K562 (cell line): ENCODE data around the gene APLF. TPM values are rescaled to one million over a fixed set of nuclear protein-coding genes. Genes with fewer than 3 reads are reported as not detected.

Experiments
- ATAC-seq: fragments of 200-7000 bp; cut with Tn5 transposase; 3 replicates; pipeline ENCODE4 v1.9.1; 2020; ENCODE audit warnings: moderate library complexity
- BruUV-seq: library from RNA; stranded (reverse); fragments of 400-500 nt; replicated peaks from 2 replicates; lab custom pipeline; 2021; lab: Mats Ljungman, UMichigan
- CTCF ChIA-PET: fragments of 300-600 bp; formaldehyde crosslinking; extraction: SDS; loops from one replicate; lab custom pipeline; 2021; ENCODE audit warnings: low intra/inter-chr PET ratio; lab: Yijun Ruan, JAX
- POLR2A ChIA-PET: fragments of 300-600, 350-650 bp; sonication (Branson Sonifier 250); formaldehyde crosslinking; extraction: SDS; loops from one replicate; lab custom pipeline; 2021; ENCODE audit warnings: antibody characterized with exemption, inconsistent platforms; lab: Yijun Ruan, JAX
- DNase-seq, 4 experiments: peaks; one replicate each; pipeline versions ENCODE4 v3.0.0 to v3.0.0-alpha.2; 2011 to 2018; ENCODE audit warnings: low spot score in 3 of 4, mixed read lengths in 3 of 4; ENCODE audit errors: extremely low read depth in 1 of 4
- FAIRE-seq: peaks from 2 replicates; lab custom pipeline; 2011; peaks lifted over from hg19 to GRCh38; lab: Jason Lieb, UNC
- H2AFZ ChIP-seq: 2 replicates; pipeline ENCODE4 v1.6.0; 2011; ENCODE audit warnings: low read depth, low read length, control low read depth, inconsistent platforms
- H3K27ac ChIP-seq: fragments of 200-600 bp; 3 replicates; pipeline ENCODE4 v1.8.0; 2011; ENCODE audit warnings: low read depth, mild to moderate bottlenecking, control low read depth, inconsistent platforms, low read length, moderate library complexity, mixed read lengths; ENCODE audit errors: extremely low read depth
- H3K27me3 ChIP-seq, 2 experiments: fragments of 300-600 bp in 1 of 2; 2 replicates in 1 of 2; 3 replicates in 1 of 2; pipeline versions ENCODE4 v1.6.0 to v1.8.0; 2011; ENCODE audit warnings: inconsistent platforms in 2 of 2, low read length in 2 of 2, mild to moderate bottlenecking in 1 of 2, mixed read lengths in 1 of 2, moderate library complexity in 1 of 2; ENCODE audit not compliant: control insufficient read depth in 2 of 2, insufficient read depth in 2 of 2
- H3K36me3 ChIP-seq: fragments of 300-600 bp; 3 replicates; pipeline ENCODE4 v1.8.0; 2011; ENCODE audit warnings: mild to moderate bottlenecking, low read length, inconsistent platforms; ENCODE audit not compliant: control insufficient read depth, insufficient read depth
- H3K4me1 ChIP-seq, 2 experiments: fragments of 200-600 bp in 1 of 2; replicated peaks in 1 of 2; 2 replicates in 1 of 2; 3 replicates in 1 of 2; pipeline versions ENCODE4 v1.5.1 to v1.8.0; 2011; ENCODE audit warnings: inconsistent platforms in 2 of 2, low read length in 2 of 2, mild to moderate bottlenecking in 1 of 2, mixed read lengths in 1 of 2, moderate library complexity in 1 of 2; ENCODE audit not compliant: control insufficient read depth in 2 of 2, insufficient read depth in 2 of 2
- H3K4me2 ChIP-seq: 2 replicates; pipeline ENCODE4 v1.6.1; 2011; ENCODE audit warnings: low read length, control low read depth, inconsistent platforms, mixed read lengths; ENCODE audit not compliant: insufficient read depth
- H3K4me3 ChIP-seq: fragments of 200-600 bp; sonication (generic), shearing (Covaris generic); 2 replicates; pipeline ENCODE4 v1.5.1; 2016; ENCODE audit warnings: control low read depth, inconsistent platforms
- H3K79me2 ChIP-seq: fragments of 200-600 bp; 3 replicates; pipeline ENCODE4 v1.8.0; 2011; ENCODE audit warnings: low read length, inconsistent platforms; ENCODE audit not compliant: control insufficient read depth, insufficient read depth
- H3K9ac ChIP-seq, 2 experiments: 2 replicates each; pipeline versions ENCODE4 v1.6.0 to v1.6.1; 2011; ENCODE audit warnings: low read depth in 2 of 2, low read length in 2 of 2, control low read depth in 1 of 2, inconsistent platforms in 1 of 2, mild to moderate bottlenecking in 1 of 2, mixed read lengths in 1 of 2; ENCODE audit not compliant: insufficient read depth in 1 of 2
- H3K9me1 ChIP-seq: one replicate; pipeline ENCODE4 v1.6.0; 2011; ENCODE audit warnings: inconsistent platforms, mild to moderate bottlenecking, low read length, moderate library complexity; ENCODE audit not compliant: control insufficient read depth, insufficient read depth
- H3K9me3 ChIP-seq: replicated peaks from 2 replicates; pipeline ENCODE4 v1.5.1; 2011; ENCODE audit warnings: low read depth, low read length, inconsistent platforms; ENCODE audit not compliant: control insufficient read depth, insufficient read depth
- H4K20me1 ChIP-seq: replicated peaks from 2 replicates; pipeline ENCODE4 v1.6.1; 2011; ENCODE audit warnings: low read length, inconsistent platforms, mixed read lengths; ENCODE audit not compliant: control insufficient read depth, insufficient read depth
- AFF4 ChIP-seq: sonication (generic); formaldehyde crosslinking; IDR thresholded peaks from 2 replicates; pipeline ENCODE4 v1.8.0; 2023; ENCODE audit warnings: mild to moderate bottlenecking, missing genetic modification reagents
- ARNT ChIP-seq, 2 experiments: fragments of 450-650 bp; IDR thresholded peaks; 2 replicates each; pipeline ENCODE4 v1.6.1; 2016; ENCODE audit warnings: mild to moderate bottlenecking in 1 of 2
- FOSL1 ChIP-seq: fragments of 200-800 bp; sonication (Bioruptor generic); conservative IDR thresholded peaks from 2 replicates; pipeline ENCODE4 v1.6.1; 2016; ENCODE audit warnings: missing genetic modification characterization, missing compliant biosample characterization
- GTF2E2 ChIP-seq: fragments of 200-800 bp; sonication (Bioruptor generic); IDR thresholded peaks from 2 replicates; pipeline ENCODE4 v1.6.1; 2016; ENCODE audit warnings: missing genetic modification characterization, missing compliant biosample characterization
- HDAC2 ChIP-seq: fragments of 450-650 bp; IDR thresholded peaks from 2 replicates; pipeline ENCODE4 v1.6.1; 2016; ENCODE audit warnings: mild to moderate bottlenecking
- JUND ChIP-seq, 2 experiments: IDR thresholded peaks; 2 replicates in 1 of 2; 3 replicates in 1 of 2; pipeline ENCODE4 v1.6.1; 2011; ENCODE audit warnings: borderline replicate concordance in 2 of 2, low read depth in 2 of 2, low read length in 2 of 2, improper control_type of control experiment in 1 of 2, missing biosample characterization in 1 of 2, missing genetic modification characterization in 1 of 2, missing genetic modification reagents in 1 of 2
- KDM1A ChIP-seq, 2 experiments: fragments of 450-650 bp; IDR thresholded peaks; 2 replicates each; pipeline ENCODE4 v1.6.1; 2016; ENCODE audit warnings: mild to moderate bottlenecking in 2 of 2
- MTA1 ChIP-seq: fragments of 450-650 bp; IDR thresholded peaks from 2 replicates; pipeline ENCODE4 v1.6.1; 2017; ENCODE audit warnings: borderline replicate concordance
- RBM17 ChIP-seq: fragments of 200-400 bp; formaldehyde crosslinking; IDR thresholded peaks from 2 replicates; pipeline ENCODE4 v1.6.1; 2017; ENCODE audit warnings: low read depth, mild to moderate bottlenecking, low read length, borderline replicate concordance
- SP1 ChIP-seq: sonication (generic); formaldehyde crosslinking; IDR thresholded peaks from 2 replicates; pipeline ENCODE4 v1.8.1; 2022; ENCODE audit warnings: mild to moderate bottlenecking, missing genetic modification reagents
- ZBTB9 ChIP-seq: fragments of 450-650 bp; formaldehyde crosslinking; IDR thresholded peaks from 2 replicates; pipeline ENCODE4 v1.4.0; 2020; ENCODE audit warnings: mild to moderate bottlenecking, moderate library complexity
- WGBS: fragments of 100-300 bp; shearing (Covaris generic); methylation state at CpG from one replicate; pipeline ENCODE4 v1.1.6; 2016; ENCODE audit warnings: low coverage, mixed read lengths; ENCODE audit not compliant: insufficient coverage; ENCODE audit errors: missing lambda C conversion rate; 5-methylcytosine and 5-hydroxymethylcytosine counted together
- in situ Hi-C: fragments of 300-500 bp; cut with MboI; formaldehyde crosslinking; loops from 4 replicates; pipeline ENCODE4 v1.15.0; 2018; ENCODE audit warnings: inconsistent platforms, mixed read lengths
- intact Hi-C: fragments of 100-400 bp; cut with micrococcal nuclease; formaldehyde crosslinking; loops from 2 replicates; pipeline ENCODE4 v1.14.2; 2022
- polyA plus RNA-seq, 8 experiments: library from polyadenylated mRNA; depleted of rRNA in 4 of 8; stranded (reverse) in 5 of 8; unstranded in 3 of 8; fragments of >200 nt; fragmentation: Nextera tagmentation in 2 of 8; fragmentation: Illumina TruSeq in 1 of 8; extraction: Ambion mirVana in 2 of 8; extraction: Trizol in 1 of 8; gene quantifications; 2 replicates each; pipeline versions ENCODE4 v1.2.1 to v1.2.3, GENCODE V29; 2011 to 2014; ENCODE audit warnings: inconsistent platforms in 1 of 8, missing spikeins in 1 of 8
- total RNA-seq, 7 experiments: library from RNA; depleted of rRNA in 6 of 7; stranded (reverse); fragments of >200 nt in 6 of 7; fragmentation: Illumina TruSeq in 2 of 7; extraction: Trizol in 2 of 7; gene quantifications; 2 replicates each; pipeline versions ENCODE4 v1.2.1 to v1.2.3, GENCODE V29; 2011 to 2021; ENCODE audit warnings: low replicate concordance in 1 of 7
- TF ChIP-seq, protein P1 (sequence below): fragments of 200-800 bp; sonication (Bioruptor generic); IDR thresholded peaks from 2 replicates; pipeline ENCODE4 v1.6.1; 2017; ENCODE audit warnings: missing genetic modification characterization, missing compliant biosample characterization

Gene APLF
- total and polyA plus RNA-seq, 9 of the 15 experiments (the other 6 are each of a cell fraction or from before 2014, with no cell fraction given) = 0.07 to 1.1 (median 0.71) TPM

GRCh38 chr2:68423966-68424650, 43.3 kb upstream of the APLF start:
- no peak overlapping the region for H3K4me3 ChIP-seq
- no peaks in the 10 kb centered on the region for H3K36me3 ChIP-seq
- no peaks in the 10 kb centered on the region for H3K79me2 ChIP-seq
- H3K4me1 ChIP-seq = peaks cover 0 to 47% of the 10 kb centered on the region in 2 experiments; a peak in 4 of 5 replicates
- no peak overlapping the region for H3K4me2 ChIP-seq
- H3K27me3 ChIP-seq = no peaks in the 10 kb centered on the region
- in situ Hi-C loops (no loop called here), intact Hi-C loops (no loop called here)
- H3K9ac ChIP-seq = no peak overlapping the region
- 0% methylated on average over 2 of the region's 2 CpGs for WGBS
- POLR2A ChIA-PET = interaction anchor here (0.6 kb wide), 1 partner anchor 16 kb away, joined by 3 read pairs; no protein-coding TSS in a partner anchor
- no TSS peak for BruUV-seq
- peak overlapping the region; percentile 4; the same call in 1 of the 3 replicates for H3K27ac ChIP-seq
- no peaks in the 10 kb centered on the region for H4K20me1 ChIP-seq
- ATAC-seq (peak; percentile 32; the same call in 2 of the 3 replicates), DNase-seq (peak in 1 of 4 experiments; percentile 33), FAIRE-seq (no peak)
- H3K9me3 ChIP-seq = no peaks in the 10 kb centered on the region
- H2AFZ ChIP-seq = peak overlapping the region; percentile 7; the same call in 1 of the 2 replicates
- CTCF ChIA-PET = no interaction called here
- no peaks in the 10 kb centered on the region for H3K9me1 ChIP-seq
- TF ChIP-seq, protein P1, sequence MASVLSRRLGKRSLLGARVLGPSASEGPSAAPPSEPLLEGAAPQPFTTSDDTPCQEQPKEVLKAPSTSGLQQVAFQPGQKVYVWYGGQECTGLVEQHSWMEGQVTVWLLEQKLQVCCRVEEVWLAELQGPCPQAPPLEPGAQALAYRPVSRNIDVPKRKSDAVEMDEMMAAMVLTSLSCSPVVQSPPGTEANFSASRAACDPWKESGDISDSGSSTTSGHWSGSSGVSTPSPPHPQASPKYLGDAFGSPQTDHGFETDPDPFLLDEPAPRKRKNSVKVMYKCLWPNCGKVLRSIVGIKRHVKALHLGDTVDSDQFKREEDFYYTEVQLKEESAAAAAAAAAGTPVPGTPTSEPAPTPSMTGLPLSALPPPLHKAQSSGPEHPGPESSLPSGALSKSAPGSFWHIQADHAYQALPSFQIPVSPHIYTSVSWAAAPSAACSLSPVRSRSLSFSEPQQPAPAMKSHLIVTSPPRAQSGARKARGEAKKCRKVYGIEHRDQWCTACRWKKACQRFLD = 0 out of 2 replicates have a peak, but pooled peaks have one; percentile 60
- peak; percentile 62 to 76 for TF ChIP-seq KDM1A (IDR thresholded peaks at IDR 0.05)
- TF ChIP-seq HDAC2 = peak; percentile 57; the same call in 1 of the 2 replicates
- TF ChIP-seq FOSL1 (tag) = peak; percentile 93
- no peak for TF ChIP-seq ZBTB9 (CRISPR knock-in tag)
- peak; percentile 85 for TF ChIP-seq JUND (IDR thresholded peaks at IDR 0.05; ENCODE audit: borderline replicate concordance, low read depth, low read length)
- peak; percentile 78; the same call in 1 of the 3 replicates for TF ChIP-seq JUND (tag; IDR thresholded peaks at IDR 0.05; ENCODE audit: borderline replicate concordance, low read depth, low read length)
- peak; percentile 70; the same call in 1 of the 2 replicates for TF ChIP-seq MTA1
- TF ChIP-seq AFF4 (CRISPR knock-in tag) = no peak
- no peak for TF ChIP-seq RBM17
- no peak for TF ChIP-seq ARNT (IDR thresholded peaks at IDR 0.05)
- TF ChIP-seq GTF2E2 (tag) = no peak
- 0 out of 2 replicates have a peak, but pooled peaks have one; percentile 20 for TF ChIP-seq SP1 (CRISPR knock-in tag)
